HTR-8/SVneo (cell line): ENCODE measurements around the gene FOXF2.

Experiments used
- DNase-seq: peaks from one replicate; pipeline ENCODE4 v3.0.0; 2011; ENCODE audit warnings: low spot score, mixed read lengths; ENCODE audit not compliant: insufficient read length
- FAIRE-seq: peaks from 2 replicates; lab custom pipeline; 2011; peaks lifted over from hg19 to GRCh38; lab: Jason Lieb, UNC

The FOXF2 gene

DNA sequence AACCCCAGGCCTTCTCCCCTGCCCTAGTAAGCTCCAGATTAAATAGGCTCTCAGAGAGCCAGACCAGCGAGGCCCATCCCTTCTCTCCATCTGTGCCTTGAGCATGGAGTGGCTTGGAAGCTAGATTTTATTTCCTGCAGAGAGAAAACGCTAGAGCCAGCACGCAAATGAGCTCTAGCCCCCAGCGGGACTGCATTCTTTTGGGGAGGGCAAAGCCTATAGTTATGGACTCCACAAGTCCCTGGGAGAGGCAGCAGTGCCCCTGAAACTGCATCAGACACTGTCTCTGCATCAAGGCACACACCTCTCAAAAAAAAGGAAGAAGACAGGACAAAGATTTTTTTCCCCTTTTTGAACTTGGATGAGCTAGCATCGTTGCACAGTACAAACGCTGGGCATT lies 15.8 kb downstream of the FOXF2 start:
- FAIRE-seq, result no peak
- DNase-seq, result no peak

DNA sequence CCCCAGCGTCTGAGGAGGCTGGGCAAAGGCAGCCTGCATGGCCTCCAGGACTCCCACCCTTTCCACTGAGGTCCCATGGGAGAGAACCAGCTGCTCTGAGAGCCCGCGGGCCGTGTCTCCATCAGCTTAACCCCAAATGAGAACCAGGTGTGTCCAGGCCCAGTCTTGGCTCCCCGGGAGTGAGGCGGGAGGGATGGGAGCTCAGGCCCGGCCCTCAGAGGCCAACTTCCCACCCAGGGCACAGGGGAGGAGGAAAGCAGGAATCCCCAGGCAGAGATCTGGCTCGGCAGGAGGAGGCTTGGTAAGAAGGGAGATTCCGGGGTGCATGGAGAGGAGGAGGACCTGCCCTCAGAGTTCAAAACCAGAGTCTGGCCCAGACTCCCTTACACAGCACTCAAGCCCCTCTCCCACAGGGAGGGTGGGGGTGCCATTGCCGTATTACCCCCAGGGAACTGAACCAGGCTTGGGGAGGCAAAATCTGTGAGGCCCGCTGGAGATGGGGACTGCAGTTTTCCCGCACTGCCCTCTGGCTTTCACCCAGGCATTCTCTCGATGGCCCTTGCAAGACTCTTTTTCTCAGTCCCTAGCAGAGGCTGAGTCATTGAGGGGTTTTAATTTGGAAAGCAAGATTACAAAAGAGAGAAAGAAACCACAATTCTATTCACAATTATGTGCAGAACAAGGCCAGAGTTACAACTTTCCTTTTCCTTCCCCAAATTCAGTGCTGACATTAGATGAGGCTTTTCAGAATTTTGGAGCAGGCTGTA lies 17.1 kb downstream of the FOXF2 start:
- FAIRE-seq (no peak), DNase-seq (no peak)

DNA sequence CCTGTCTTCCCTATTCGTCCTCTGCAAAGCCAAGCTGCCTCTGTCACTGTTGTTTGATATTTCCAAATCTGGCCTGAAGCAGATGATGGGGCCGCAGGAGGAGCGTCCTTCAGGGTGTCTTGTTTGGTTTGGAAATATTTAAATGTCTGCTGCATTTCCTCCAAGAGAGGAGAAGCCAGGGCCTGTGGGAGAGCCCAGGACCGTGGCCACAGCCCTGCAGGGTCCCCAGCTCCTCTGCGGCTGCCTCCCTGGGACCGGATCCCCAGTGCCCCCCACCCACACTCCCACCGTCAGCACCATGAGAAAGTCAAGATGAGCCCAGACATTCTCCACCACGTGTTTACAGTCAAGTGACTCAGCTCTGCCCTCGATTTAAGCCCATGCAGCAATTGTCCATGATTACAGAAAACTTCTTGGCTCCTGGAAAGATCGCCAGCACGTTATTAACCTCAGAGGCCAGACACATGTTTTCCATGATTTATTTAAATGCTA lies 18.2 kb downstream of the FOXF2 start:
- FAIRE-seq (no peak), DNase-seq (no peak)

DNA sequence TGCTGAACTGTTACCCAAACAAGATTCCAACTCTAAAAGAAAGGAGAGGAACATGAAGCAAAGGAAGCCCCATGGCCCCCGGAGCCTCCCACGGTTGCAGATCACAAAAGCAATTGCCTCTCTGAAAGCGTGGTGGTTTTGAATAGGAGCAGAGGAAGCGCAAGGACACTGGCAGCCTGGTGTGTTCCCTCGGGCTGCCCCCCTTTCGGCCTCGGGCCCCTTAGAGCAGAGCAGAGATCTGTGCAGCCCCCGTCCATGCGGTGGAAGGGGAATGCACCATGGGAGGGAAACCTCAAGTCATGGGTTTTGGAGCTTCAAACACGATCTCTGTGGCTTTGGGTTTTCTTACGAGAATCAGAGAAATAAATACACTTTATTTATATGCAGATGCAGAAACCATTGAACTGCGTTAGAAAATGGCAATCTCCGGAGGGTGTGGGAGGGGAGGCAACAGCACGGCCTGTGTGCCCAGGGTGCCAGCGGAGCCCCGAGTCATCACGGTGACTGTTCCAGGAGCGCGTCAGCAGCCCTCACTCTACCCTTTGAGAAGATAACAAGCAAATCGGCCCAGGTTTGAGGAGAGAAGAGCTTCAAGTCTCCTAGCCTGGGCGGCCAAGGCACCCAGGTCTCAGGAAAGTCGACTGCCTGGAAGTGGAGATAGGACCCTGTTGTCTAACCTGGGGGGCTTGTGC lies 20.5 kb downstream of the FOXF2 start:
- DNase-seq (no peak), FAIRE-seq (no peak)

DNA sequence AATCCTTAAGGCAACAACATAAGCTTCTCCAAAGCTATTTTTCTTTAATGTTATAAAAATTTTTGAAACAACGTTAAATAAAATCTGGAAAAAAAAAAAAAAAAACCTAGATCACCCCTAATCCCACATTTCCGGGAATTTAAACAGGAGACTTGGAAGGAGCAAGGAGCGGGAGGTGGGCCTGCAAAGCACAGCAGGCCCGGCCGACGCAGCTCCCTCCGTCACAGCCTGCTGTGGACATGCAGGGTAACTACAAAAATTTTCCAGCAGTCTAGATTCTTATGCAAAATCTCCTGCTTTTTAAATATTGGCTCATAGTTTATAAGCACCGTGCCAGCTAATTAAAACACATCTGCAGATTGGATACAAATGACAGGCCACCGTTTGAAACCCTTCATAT lies 23.5 kb downstream of the FOXF2 start:
- DNase-seq, result no peak
- FAIRE-seq, result no peak

GRCh38 chr6:1415416-1416063 lies 26.2 kb downstream of the FOXF2 start:
- FAIRE-seq, result no peak

GRCh38 chr6:1416191-1416760 lies 26.9 kb downstream of the FOXF2 start:
- FAIRE-seq, result no peak
- DNase-seq, result no peak

More at GRCh38 chr6:1415416-1416063, 26.2 kb downstream of the FOXF2 start:
- DNase-seq, result no peak

DNA sequence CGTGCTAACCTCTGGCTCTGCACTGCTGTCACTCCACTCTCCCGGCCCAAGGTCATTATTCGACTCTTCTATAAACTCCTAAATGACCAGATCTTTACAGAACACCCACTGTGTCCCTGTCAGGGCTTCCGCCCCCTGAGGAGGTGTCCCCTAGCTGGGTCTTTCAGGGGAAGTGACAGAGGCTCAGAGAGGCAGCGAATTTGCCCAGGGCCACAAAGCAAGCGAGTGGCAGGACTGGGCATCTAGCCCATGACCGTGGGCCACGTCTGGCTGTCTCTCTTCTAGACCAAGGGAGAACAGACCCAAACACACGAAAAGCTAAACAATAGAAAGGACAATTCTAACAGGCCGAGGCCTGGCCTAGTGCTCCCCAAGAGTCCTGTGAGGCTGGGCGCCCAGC lies 27.4 kb downstream of the FOXF2 start:
- DNase-seq (no peak), FAIRE-seq (no peak)

DNA sequence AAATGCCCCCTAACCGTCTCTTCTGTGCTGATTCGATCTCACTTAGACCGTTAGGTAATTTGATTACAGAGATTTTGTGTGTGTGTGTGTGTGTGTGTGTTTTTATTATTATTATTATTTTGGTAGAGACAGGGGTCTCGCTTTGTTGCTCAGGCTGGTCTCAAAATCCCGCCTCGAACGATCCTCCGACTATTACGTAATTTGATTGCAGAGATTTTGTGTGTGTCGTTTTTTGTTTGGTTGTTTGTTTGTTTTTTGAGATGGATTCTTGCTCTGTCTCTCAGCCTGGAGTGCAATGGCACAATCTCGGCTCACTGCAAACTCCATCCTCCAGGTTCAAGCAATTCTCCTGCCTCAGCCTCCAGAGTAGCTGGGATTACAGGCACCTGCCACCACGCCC lies 28.3 kb downstream of the FOXF2 start:
- no peak for FAIRE-seq
- DNase-seq, result no peak

GRCh38 chr6:1418471-1419191 lies 29.3 kb downstream of the FOXF2 start:
- FAIRE-seq, result no peak
- no peak for DNase-seq

- DNase-seq (no peak), FAIRE-seq (no peak)
These were observed 31.0 kb downstream of the FOXF2 start for GRCh38 chr6:1420382-1420781.

DNA sequence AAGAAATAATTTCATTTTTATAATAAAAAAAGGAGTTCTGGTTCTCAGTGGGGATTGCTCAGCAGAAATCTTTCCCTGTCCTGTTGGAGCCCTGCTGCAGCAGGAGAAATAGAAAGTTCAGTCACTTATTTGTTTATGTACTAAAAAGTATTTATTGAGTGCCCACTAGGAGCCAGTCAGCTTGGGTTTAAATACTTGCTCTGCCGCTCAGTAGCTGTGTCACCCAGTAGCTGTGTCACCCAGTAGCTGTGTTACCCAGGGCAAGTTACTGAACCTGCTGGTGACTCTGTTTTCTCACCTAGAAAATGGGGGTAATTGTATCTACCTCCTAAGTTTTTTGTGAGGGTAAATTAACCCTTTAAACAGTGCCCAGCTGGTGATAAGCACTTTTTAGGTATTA lies 32.9 kb downstream of the FOXF2 start:
- DNase-seq, result no peak
- FAIRE-seq, result no peak

GRCh38 chr6:1423578-1423977 lies 34.2 kb downstream of the FOXF2 start:
- DNase-seq, result no peak
- no peak for FAIRE-seq

DNA sequence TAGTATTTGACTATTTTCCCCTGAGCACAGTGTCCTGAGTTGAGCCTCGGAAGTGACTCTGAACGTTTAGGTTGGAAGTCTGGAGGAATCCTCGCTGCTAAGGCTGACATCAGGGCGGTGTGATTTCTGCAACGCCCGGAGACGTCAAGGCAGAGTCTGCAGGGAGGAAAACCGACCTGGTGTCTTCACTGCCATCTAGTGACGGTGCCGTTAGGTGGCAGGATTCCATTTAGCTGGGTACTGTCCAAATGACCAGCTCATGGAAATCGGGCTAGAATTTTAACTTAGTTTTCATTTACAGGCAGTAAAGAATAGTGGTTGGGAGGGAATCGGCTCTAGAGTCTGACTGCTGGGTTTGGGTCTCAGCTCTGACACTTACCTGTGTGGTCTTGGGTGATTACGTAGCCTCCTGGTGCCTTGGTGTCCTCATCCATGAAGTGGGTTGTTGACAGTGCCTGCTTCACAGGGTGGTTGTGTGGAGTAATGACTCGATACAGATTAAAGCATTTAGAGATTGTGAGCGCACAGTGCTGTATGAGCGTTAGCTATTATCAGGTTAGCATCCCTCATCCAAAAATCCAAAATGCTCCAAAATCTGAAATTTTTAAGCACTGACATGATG lies 35.0 kb downstream of the FOXF2 start:
- FAIRE-seq (no peak), DNase-seq (peak; percentile 79)

DNA sequence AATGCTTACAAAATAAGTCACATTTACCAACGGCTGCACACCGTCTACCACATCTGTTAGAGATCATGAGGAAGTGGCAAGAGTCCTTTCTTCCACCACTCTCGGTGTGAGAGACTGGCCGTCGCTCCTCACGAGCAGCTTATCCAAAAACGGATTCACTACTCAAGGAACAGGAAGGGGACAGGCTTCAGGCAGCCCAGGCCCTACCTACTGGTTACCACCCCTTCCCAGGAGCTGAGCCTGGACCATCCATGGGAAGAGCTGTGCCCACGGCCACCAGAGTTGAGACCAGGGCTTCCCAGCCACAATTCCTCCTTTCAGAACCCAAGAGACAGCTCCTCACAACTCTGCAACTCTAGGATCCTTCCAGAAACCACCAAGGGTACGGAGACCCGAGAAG lies 37.0 kb downstream of the FOXF2 start:
- DNase-seq (no peak), FAIRE-seq (no peak)

- DNase-seq, result no peak
- FAIRE-seq, result no peak
These were observed 46.4 kb downstream of the FOXF2 start for GRCh38 chr6:1435806-1436205.

GRCh38 chr6:1436334-1437306 lies 47.2 kb downstream of the FOXF2 start:
- DNase-seq (peak; percentile 77), FAIRE-seq (no peak)

GRCh38 chr6:1437553-1438406 lies 48.4 kb downstream of the FOXF2 start:
- DNase-seq, result no peak
- FAIRE-seq, result no peak
